Ishikawa (cell line): Measurements from ENCODE around the gene KCNC3.

Experiments
- EP300 ChIP-seq: IDR thresholded peaks from 2 replicates; pipeline ENCODE4 v1.6.1; 2012; ENCODE audit warnings: borderline replicate concordance
- RAD21 ChIP-seq: IDR thresholded peaks from 2 replicates; pipeline ENCODE4 v1.6.1; 2012; ENCODE audit warnings: low read depth
- USF1 ChIP-seq: IDR thresholded peaks from 2 replicates; pipeline ENCODE4 v1.6.1; 2012

- no peak for TF ChIP-seq EP300
- TF ChIP-seq RAD21 = no peak
- TF ChIP-seq USF1 = no peak
Measured at GRCh38 chr19:50292216-50292827, 36.9 kb downstream of the KCNC3 start.
